PC-3 (cell line): ENCODE measurements around the gene MAS1.

Experiments used
- EZH2phosphoT487 ChIP-seq: fragments of 300-600 bp; sonication (generic); IDR thresholded peaks from 2 replicates; pipeline ENCODE4 v1.6.1; 2018; ENCODE audit warnings: mild to moderate bottlenecking, antibody characterized with exemption, low read length, borderline replicate concordance
- TF ChIP-seq, protein P1 (sequence below): fragments of 300-600 bp; sonication (generic); conservative IDR thresholded peaks from 2 replicates; pipeline ENCODE4 v1.5.1; 2017; ENCODE audit warnings: antibody characterized with exemption, low read depth, mild to moderate bottlenecking, low read length

DNA sequence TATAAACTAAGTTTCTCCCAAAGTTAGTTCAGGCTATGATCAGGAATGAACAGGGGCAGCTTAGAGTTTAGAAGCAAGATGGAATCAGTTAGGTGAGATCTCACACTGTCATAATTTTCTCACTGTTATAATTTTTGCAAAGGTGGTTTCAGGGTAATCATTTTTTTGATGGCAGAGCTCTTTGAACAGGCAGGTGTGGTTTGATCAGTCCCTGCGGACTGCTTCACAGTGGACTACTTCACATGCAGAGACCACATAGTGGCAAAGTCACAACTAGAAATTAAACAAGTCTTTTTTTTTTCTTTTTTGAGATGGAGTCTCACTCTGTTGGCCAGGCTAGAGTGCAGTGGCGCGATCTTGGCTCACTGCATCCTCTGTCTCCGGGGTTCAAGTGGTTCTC lies 6.8 kb downstream of the MAS1 start:
- TF ChIP-seq, protein P1, sequence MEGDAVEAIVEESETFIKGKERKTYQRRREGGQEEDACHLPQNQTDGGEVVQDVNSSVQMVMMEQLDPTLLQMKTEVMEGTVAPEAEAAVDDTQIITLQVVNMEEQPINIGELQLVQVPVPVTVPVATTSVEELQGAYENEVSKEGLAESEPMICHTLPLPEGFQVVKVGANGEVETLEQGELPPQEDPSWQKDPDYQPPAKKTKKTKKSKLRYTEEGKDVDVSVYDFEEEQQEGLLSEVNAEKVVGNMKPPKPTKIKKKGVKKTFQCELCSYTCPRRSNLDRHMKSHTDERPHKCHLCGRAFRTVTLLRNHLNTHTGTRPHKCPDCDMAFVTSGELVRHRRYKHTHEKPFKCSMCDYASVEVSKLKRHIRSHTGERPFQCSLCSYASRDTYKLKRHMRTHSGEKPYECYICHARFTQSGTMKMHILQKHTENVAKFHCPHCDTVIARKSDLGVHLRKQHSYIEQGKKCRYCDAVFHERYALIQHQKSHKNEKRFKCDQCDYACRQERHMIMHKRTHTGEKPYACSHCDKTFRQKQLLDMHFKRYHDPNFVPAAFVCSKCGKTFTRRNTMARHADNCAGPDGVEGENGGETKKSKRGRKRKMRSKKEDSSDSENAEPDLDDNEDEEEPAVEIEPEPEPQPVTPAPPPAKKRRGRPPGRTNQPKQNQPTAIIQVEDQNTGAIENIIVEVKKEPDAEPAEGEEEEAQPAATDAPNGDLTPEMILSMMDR: no peak
- TF ChIP-seq EZH2phosphoT487: no peak
